ENCODE results near the gene LITAF. TPM values are rescaled to one million over a fixed set of nuclear protein-coding genes. Genes with fewer than 3 reads are reported as not detected.
"Not testable (repeated sequence)": the region's sequence is repeated elsewhere in the genome, so short reads cannot be mapped to it uniquely, and the experiment has no call there.

The LITAF gene
- polyA plus RNA-seq, 1 donor = 30.5 TPM

- DNase-seq (ENCODE audit: low read depth) = no peak
Observed at GRCh38 chr16:11576427-11577289, 10.1 kb downstream of the LITAF start.

GRCh38 chr16:11575223-11575589 is 11.5 kb downstream of the LITAF start:
- DNase-seq (ENCODE audit: low read depth) = no peak

- no peak for DNase-seq (ENCODE audit: low read depth)
Observed at GRCh38 chr16:11572301-11572995, 14.3 kb downstream of the LITAF start.

- DNase-seq (ENCODE audit: low read depth) = no peak
Observed at GRCh38 chr16:11571549-11571948, 15.2 kb downstream of the LITAF start.

GRCh38 chr16:11570806-11571205 is 15.9 kb downstream of the LITAF start:
- DNase-seq (ENCODE audit: low read depth) = no peak

- no peak for DNase-seq (ENCODE audit: low read depth)
Observed at GRCh38 chr16:11570258-11570657, 16.5 kb downstream of the LITAF start.

GRCh38 chr16:11566398-11566797 is 20.3 kb downstream of the LITAF start:
- no peak for DNase-seq (ENCODE audit: low read depth)

GRCh38 chr16:11565665-11566064 is 21.1 kb downstream of the LITAF start:
- no peak for DNase-seq (ENCODE audit: low read depth)

GRCh38 chr16:11564046-11564926 is 22.4 kb downstream of the LITAF start:
- no peak for DNase-seq (ENCODE audit: low read depth)

GRCh38 chr16:11563493-11564040 is 23.2 kb downstream of the LITAF start:
- no peak for DNase-seq (ENCODE audit: low read depth)

- no peak for DNase-seq (ENCODE audit: low read depth)
Observed at GRCh38 chr16:11562941-11563340, 23.8 kb downstream of the LITAF start.

- DNase-seq (ENCODE audit: low read depth) = no peak
Observed at GRCh38 chr16:11562411-11562810, 24.3 kb downstream of the LITAF start.

- no peak for DNase-seq (ENCODE audit: low read depth)
Observed at GRCh38 chr16:11561856-11562255, 24.9 kb downstream of the LITAF start.

GRCh38 chr16:11561454-11561805 is 25.3 kb downstream of the LITAF start:
- DNase-seq (ENCODE audit: low read depth) = no peak

- no peak for DNase-seq (ENCODE audit: low read depth)
Observed at GRCh38 chr16:11560701-11561453, 25.8 kb downstream of the LITAF start.

- not testable (repeated sequence) for DNase-seq (ENCODE audit: low read depth)
Observed at GRCh38 chr16:11558308-11558823, 28.4 kb downstream of the LITAF start.

- no peak for DNase-seq (ENCODE audit: low read depth)
Observed at GRCh38 chr16:11557801-11558200, 28.9 kb downstream of the LITAF start.

- no peak for DNase-seq (ENCODE audit: low read depth)
Observed at GRCh38 chr16:11556945-11557720, 29.6 kb downstream of the LITAF start.

- DNase-seq (ENCODE audit: low read depth) = no peak
Observed at GRCh38 chr16:11556214-11556819, 30.4 kb downstream of the LITAF start.

GRCh38 chr16:11554053-11554452 is 32.7 kb downstream of the LITAF start:
- no peak for DNase-seq (ENCODE audit: low read depth)
